Tibial nerve (tissue), 3 donors: ENCODE data around the gene CCL13.

ENCODE experiments used
- POLR2A ChIP-seq, 2 donors: fragments of 450-650 bp; IDR thresholded peaks; one replicate each; pipeline ENCODE4 v1.6.1; 2017; ENCODE audit warnings: antibody characterized with exemption in 2 of 2, mild to moderate bottlenecking in 2 of 2, moderate library complexity in 2 of 2
- TF ChIP-seq, protein P1 (sequence below), 5 experiments: fragments of 200-600 bp in 3 of 5; fragments of 450-650 bp in 2 of 5; sonication (generic) in 3 of 5; IDR thresholded peaks; one replicate each; pipeline ENCODE4 v1.5.1; 2016 to 2019; ENCODE audit warnings: antibody characterized with exemption in 5 of 5, mild to moderate bottlenecking in 3 of 5, moderate library complexity in 2 of 5

DNA sequence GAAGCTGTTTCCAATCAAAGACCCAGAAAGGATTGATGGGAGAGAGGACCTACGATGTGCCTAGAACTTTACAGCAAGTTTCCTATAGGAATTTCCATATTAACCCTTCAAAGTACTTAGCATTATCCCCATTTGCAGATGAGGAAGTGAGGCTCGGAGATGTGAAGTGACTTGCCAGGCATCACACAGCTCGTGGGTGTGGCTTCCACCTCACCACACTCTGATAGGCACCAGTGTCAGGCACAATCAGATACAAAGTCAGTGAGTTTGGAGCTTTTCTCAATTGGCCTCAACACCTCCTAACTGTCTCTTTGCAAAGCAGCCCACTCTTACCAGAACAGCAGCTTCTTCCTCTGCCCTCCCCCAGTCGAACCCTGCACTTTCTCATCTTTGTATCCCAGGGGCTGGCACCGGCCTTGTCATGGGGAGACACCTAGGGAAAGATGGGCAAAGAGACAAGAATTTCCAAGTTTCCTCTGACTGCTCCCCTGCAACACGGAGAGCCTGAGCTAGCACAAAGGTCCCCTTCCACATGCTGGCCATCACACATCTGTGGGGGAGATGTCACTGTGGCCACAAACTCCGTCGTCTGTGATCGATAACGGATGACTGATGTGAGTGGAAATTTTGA lies 44.1 kb downstream of the CCL13 start:
- no peak for TF ChIP-seq POLR2A (IDR thresholded peaks at IDR 0.05)
- TF ChIP-seq, protein P1, sequence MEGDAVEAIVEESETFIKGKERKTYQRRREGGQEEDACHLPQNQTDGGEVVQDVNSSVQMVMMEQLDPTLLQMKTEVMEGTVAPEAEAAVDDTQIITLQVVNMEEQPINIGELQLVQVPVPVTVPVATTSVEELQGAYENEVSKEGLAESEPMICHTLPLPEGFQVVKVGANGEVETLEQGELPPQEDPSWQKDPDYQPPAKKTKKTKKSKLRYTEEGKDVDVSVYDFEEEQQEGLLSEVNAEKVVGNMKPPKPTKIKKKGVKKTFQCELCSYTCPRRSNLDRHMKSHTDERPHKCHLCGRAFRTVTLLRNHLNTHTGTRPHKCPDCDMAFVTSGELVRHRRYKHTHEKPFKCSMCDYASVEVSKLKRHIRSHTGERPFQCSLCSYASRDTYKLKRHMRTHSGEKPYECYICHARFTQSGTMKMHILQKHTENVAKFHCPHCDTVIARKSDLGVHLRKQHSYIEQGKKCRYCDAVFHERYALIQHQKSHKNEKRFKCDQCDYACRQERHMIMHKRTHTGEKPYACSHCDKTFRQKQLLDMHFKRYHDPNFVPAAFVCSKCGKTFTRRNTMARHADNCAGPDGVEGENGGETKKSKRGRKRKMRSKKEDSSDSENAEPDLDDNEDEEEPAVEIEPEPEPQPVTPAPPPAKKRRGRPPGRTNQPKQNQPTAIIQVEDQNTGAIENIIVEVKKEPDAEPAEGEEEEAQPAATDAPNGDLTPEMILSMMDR (IDR thresholded peaks at IDR 0.05), result no peak
